Ramos (cell line): ENCODE data around the gene UGCG.

Experiments
- in situ Hi-C: fragments of 300-500 bp; cut with MboI; formaldehyde crosslinking; loops from one replicate; pipeline ENCODE4 v1.14.3; 2022; ENCODE audit warnings: low sequenced_read_pairs; ENCODE audit not compliant: unreplicated experiment

Gene UGCG

GRCh38 chr9:111969622-111970021 lies 73.0 kb downstream of the UGCG start:
- in situ Hi-C loops: no loop called here

GRCh38 chr9:111970827-111971226 lies 74.2 kb downstream of the UGCG start:
- in situ Hi-C loops: no loop called here

DNA sequence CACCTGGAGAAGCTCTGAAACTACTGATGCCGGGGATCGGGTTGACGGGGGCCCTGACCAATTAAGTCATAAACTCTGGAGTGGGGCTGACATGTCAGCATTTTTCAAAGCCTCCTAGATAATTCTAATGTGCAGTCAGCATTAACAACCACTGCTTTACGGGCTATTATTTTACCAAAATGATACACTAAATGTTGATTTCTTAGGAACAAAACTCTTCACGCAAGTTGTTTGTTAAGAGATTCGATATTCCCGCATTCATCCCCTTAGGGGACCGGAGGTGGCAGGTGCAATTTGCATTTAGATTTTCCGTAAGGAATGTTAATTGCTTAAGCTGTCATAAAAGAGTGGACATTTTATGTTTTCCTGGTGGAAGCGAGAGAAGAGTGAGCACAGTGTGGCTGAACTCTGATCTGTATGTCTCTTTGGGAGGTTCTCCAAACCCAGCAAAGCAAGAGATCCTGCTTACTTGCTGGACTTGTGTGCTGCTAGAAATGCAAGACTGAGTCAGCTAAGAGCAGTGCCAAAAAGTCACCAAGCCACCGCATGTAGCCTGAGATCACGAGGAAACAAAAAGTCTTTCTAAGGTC lies 77.6 kb downstream of the UGCG start:
- in situ Hi-C loops: no loop called here

GRCh38 chr9:111975709-111976108 lies 79.1 kb downstream of the UGCG start:
- in situ Hi-C loops: no loop called here

DNA sequence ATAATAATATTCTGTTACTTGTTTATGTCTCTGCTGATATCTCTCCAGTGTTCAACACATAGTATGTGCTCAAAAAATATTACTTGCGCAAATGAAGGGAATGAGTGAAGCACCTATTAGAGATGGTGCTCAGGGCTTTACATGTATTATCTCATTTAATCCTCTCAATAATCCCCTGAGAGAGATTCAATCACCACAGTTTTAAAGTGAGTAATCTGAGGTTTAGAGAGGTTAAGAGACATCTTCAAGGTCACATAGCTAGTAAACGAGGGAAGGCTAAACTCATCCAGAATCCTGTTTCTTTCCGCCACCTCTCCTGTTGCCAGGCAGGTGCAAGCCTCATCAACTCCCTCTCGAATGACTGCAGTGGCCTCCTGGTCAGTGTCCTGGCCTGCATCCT lies 82.0 kb downstream of the UGCG start:
- in situ Hi-C loops: no loop called here

DNA sequence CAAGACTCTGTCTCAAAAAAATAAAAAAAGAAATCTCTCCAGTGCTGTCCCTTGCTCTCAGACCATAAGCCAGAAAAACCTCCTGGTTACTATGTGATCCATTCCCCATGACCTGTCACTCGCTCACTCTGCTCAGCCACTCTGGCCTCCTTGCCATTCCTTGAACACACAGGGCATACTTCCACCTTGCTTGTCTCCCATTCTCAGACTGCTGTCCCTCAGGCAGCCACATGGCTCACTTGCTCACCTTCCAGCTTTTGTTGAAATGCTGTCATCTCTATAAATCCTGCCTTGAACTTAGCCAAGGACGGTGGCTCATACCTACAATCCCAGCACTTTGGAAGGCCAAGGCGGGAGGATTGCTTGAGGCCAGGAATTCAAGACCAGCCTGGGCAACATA lies 82.9 kb downstream of the UGCG start:
- in situ Hi-C loops: no loop called here

DNA sequence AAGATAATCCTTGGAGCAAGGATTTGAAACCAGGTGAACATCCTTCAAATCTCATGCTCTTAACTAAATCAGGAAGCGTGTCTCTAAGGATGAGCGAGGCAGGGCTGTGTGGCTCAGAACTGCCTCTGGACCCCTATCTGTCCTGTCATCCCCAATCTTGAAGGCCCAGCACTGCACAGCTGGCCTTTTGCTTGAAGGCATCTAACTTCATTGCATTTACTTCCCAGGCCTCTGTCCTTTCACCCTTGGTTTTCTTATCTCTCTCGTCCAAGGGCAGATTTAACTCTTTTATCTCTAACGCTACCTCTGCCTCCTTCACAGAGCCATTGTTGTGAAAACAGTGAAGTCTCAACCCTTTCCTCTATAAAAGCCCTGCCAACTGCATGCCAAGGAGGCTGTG lies 83.8 kb downstream of the UGCG start:
- in situ Hi-C loops: no loop called here

GRCh38 chr9:111983484-111983908 lies 86.9 kb downstream of the UGCG start:
- in situ Hi-C loops: no loop called here

- in situ Hi-C loops: no loop called here
These were observed 87.6 kb downstream of the UGCG start for GRCh38 chr9:111984086-111984802.
